Anterior cingulate cortex (tissue), 58 donors: ENCODE measurements around the gene COL20A1.

Experiments
- DNase-seq, 58 donors: peaks; one replicate each; lab custom pipeline; 2025; lab: John Stamatoyannopoulos, UW

Gene COL20A1

DNA sequence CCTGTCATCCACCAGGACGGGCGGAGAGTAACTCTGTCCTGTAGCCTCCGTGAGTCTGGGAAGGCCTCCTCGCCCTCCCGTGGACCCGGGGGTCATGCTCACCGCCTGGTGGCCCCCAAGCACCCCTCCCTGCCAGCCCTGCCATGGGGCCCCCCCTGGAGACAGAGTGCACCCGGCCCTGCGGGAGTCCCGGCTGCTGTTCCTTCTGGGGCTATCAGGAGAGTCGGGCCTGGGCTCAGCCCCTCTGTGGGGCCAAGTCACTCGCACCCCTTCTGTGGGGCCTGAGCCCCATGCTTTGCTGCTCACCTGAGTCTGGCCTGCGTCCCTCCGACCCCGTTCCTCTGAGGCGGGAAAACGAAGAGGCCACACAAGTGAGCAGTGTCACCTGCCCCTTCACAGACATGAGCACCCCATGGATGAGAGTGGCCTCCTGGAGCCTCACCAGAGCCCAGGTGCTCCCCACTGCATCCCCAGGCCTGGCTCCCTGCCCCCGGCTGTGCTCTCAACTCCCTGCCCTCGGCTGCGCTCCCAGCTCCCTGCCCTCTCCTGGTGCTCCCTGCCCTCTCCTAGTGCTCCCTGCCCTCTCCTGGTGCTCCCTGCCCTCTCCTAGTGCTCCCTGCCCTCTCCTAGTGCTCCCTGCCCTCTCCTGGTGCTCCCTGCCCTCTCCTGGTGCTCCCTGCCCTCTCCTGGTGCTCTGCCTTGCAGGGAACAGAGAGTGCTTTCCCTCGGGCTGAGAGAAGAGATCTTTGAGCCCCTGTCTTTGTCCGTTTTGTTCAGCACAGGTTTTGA, 72.8 kb downstream of the COL20A1 start:
- no peak for DNase-seq

DNA sequence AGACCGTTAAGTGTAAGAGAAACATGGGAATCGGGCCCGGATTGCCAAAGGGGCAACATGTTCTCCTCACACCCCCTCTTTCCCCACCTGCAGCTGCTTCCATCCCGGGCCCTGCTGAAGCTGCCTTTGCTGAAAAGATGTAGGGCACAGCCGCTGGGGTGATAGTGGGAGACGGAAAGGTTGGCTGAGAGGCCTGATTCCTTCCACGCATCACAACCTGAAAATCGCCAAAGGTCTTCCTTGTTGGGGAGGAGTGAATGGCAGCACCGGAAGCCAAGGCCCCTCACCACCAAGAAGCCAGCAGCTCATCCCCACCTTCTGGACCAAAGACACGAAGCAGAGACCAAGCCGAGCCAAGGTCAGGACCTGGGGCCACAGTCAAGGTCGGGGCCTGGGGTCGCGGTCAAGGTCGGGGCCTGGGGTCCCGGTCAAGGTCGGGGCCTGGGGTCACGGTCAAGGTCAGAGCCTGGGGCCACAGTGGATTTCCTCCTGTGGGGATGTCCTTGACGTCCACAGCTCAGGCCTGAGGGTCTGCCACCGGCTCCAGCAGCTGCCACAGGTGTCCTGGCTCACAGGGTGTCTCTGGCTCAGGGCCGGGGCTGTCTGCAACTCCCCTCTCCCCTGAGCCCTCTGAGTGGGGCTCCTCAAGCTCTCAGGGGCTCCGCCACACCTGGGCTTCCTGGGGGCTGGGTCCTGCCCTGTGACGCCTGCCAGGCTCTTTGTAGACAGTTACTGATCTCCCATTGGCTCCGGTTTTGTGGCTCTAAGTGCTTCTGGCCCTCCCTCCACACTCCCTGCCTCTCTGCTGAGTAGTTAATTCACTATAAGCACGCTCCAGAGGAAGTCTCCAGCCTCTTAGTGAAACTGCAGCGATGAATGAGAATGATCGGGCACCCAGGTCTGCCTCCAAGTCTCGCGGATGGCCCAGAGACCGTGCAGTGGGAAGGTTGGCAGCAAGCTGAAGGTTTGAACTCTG, 73.7 kb downstream of the COL20A1 start:
- DNase-seq = peak in 2 of 58 donors; percentile 14 to 28

DNA sequence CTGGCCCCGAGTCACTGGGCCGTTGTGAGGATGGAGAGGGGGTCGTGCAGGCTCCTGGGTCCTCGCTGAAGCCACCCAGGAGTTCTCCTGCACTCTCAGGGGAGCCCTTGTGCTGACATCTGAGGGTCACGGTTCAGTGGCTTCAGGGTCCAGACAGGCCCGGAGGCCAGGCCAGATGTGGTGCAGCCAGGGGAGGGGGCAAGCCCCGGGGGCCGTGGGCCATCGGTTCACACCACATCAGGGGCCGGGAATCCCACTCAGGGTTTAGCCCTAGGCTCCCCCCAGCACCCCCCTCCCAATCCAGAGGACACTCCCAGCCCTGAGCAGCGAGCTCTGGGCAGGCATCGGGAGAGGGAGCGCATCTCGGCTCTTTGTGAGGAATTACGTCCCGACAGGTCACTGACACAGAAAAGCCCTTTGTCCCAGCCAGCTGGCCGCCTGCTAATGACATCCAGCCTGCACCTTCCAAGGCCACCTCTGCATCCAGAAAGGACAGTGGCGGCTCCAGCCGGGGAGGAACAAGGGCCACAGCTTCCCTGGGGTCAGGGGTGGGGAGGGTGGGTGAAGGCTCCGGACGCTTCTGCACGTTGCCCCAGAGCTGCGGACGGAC, 74.6 kb downstream of the COL20A1 start:
- no peak for DNase-seq

DNA sequence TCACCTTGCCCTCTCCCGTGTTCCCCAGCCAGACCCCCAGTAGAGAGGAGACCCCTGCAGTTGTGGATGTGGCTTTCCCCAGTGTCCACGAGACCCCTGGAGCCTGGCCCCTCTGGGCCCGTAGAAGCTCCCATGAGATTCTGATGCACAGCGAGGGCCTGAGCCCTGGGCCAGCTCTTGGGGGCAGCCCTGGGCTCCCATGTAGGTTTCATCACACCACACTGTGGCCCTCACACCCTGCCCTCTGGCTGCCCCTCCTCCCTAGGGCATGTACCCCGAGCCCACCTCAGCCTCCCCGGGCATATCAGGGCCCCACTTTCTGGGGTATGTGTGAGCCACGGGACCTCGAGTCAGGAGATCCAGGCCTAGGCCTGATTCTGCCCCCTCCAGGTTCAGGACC, 75.2 kb downstream of the COL20A1 start:
- DNase-seq = no peak

DNA sequence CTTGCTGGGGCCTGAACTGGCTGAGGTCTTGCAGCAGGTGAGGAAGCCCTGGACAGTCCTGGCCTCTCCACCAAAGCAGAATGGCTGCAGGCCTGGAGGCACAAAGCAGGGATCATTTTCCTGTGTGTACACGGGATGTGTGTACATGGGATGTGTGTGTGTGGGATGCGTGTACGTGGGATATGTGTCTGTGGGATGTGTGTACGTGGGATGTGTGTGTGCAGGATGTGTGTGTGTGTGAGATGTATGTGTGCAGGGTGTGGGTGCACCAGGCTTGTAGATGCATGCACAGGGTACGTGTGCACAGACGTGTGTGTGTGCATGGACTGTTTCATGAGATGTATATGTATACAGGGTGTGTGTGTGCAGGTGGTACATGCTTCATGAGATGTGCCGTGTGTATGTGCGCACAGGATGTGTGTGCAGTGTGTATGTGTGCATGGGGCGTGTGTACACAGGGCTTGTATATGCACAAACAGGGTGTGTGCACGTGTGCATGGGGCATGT, 76.1 kb downstream of the COL20A1 start:
- DNase-seq = no peak

DNA sequence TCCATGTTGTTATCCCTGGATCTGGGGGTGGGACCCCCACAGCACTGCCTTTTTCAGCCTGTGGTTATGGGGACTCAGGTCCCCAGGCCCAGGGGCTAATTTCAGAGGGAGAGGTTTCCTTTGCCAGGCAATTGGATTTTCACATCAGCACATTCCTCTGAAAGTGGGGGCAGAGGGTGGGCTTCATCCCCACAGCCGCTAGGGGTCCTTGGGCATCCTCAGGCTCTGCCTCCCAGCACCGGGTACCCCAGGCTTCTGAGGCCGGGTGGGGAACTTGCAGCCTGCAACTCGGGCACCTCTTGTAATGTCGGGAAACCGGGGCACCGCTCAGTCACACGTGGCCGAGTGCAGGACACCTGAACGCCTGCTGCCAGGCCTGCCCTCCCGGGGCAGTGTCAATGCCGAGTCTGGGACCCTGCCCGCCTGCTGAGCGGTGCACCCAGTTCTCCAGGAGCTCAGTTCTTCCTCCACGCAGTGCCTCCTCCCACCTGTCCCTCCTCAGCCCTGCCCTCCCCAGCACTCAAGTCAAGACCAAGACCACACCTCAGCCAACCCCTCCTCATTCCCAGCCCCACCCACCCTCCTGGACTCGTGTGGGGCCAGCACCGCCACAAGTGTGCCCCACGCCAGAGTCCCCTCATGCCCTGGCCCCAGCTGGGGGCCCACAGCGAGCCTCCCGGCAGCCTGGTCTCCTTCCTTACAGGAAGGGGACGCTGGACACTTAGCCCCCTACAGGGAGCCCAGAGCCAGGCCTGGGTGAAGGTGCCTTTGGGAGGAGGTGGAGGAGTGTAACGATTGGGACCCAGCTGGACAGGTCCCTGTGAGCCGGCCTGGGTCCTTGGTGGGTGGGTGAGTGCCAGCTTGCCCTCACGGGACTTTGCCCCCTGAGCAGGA, 77.0 kb downstream of the COL20A1 start:
- no peak for DNase-seq

DNA sequence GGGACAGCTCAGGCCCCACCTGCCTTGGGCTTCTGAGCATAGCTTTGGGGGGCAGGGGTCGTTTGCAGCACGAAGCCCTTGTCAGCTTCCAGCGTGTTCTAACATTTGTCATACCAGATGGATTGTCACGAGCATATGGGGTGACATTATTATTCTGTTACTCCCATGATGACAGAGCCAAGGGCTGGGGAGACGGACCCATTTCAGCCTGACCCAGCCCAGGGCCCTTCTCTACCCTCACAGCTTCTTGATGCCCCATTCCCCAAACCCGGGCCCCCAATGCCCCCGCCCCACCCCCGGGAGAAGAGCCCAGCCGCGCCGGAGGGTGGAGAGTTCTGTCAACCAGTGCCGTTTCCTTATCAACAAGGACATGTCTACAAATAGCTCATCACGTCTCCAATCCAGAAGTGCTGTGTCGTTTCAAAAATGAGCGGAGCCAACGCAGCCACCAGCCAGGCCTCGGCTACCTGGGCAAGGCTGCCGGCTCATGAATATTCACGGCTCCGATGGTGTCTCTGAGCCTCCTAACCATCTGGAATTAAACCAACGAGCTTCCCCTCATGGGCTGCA, 77.7 kb downstream of the COL20A1 start:
- DNase-seq = peak in 12 of 58 donors; percentile 24 to 74 (median 45)

DNA sequence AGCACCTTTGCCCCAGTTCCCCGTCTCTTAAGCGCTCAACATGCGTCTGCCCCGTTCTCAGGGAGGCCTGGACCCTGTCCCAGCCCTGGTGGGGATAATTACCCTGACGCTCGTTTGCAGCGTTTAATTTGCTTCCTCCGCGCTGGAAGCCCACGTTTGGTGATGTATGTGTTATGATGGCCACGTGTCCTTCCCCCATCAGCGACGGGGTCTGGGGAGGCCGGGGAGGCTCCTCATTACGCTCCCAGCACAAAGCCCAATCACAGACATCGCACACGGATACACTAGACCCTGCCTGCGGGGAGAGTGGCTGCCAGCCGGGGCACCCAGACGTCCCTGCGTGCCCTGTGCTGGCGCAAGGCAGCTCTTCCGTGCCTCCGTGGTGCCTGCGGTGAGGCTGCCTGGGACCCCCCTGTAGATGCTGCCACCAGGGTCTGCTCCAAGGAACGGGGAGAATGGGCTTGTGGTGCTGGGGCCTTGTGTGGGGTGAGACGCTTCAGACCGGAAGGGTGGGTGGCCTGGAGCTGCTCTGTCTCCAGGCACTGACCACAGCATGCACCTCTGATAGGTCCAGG, 78.4 kb downstream of the COL20A1 start:
- peak in 11 of 58 donors; percentile 28 to 58 (median 45) for DNase-seq

DNA sequence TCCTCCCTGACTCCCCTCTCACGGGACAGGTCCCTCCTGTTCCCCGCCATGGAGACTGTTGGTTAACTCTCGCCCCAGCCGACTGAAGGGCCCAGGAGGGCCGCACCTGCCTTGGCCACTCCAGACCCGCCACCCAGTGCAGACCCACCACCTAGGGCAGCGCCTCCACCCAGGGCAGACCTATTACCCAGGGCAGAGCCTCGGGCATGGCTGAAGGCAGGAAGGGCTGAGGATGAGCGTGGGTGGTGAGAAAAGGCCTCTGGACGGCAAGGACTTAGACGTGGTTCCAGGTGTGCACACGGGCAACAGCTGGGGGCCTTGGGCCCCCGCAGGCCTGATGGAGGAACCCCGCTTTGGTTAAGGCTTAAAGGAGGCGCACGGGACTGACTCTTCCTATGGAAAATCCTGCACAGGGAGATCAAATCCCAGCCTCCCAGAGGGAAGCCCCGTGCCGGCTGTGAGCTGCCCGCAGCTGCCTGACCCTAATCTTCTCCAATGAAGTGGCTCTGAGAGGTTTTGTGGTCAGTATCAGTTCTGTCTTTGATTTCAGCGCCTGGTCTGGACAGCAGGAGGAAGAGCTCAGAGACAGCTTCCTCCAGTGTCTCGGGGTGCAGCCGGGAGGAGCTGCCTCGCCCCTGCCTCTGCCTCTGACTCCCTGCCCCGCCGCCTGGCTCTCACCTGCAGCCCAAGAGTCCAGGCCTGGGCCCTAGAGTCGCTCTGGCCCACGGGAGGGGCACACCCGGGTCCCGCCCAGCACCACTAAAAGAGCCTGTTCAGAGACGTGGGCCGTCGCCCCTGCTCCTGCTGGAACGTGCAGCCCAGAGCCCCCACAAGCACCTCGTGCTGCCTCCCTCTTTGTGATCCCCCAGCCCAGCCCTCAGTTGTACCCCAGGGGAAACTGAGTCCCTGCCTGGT, 80.2 kb downstream of the COL20A1 start:
- DNase-seq = no peak

DNA sequence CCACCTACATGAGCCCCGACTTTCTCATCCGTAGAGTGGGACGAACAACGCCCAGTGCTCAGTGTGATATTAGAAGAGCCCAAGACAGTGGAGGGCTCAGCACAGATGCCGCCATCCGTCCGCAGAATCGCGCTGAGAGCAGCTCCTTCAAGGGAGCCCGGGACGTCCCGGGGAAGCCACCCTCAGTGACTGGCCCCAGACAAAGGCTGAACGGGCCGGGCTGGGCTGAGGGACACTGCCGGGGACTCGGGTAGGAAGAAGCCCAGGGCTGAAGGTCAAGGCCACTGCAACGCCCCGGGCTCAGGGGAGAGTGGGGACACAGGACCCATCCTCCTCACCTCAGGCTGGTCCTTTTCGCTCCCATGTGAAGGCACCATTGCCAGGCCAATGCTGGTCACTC, 81.0 kb downstream of the COL20A1 start:
- no peak for DNase-seq

DNA sequence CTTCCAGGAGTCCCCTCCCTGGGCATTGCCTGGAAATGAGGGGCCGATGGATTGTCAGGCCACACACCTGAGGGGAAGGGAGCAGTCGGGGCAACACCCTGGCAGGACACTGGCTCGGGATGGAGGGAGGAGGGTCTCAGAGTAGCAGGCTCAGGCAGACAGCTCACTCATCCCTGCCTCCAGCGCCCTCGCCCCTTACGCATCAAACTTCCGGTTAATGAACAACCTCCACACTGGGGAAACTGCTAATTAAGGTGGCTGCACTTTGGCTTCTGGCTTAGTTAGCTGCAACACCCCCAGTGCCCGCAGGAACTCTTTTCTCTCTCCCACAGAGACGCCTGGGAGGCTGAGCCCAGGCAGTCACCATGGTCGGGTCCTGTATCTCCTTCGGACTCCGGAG, 81.5 kb downstream of the COL20A1 start:
- DNase-seq = no peak

DNA sequence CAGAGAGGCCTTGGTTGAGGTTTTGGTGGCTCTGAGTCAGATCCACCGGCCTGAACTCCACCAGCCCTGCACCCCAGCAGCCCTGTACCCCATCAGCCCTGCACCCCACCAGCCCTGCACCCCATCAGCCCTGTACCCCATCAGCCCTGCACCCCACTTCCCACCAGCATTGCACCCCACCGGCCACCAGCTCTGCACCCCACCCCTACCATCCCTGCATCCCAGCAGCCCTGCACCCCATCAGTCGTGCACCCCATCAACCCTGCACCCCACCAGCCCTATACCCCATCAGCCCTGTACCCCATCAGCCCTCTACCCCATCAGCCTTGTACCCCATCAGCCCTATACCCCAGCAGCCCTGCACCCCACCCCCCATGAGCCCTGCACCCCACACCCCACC, 82.5 kb downstream of the COL20A1 start:
- no peak for DNase-seq

DNA sequence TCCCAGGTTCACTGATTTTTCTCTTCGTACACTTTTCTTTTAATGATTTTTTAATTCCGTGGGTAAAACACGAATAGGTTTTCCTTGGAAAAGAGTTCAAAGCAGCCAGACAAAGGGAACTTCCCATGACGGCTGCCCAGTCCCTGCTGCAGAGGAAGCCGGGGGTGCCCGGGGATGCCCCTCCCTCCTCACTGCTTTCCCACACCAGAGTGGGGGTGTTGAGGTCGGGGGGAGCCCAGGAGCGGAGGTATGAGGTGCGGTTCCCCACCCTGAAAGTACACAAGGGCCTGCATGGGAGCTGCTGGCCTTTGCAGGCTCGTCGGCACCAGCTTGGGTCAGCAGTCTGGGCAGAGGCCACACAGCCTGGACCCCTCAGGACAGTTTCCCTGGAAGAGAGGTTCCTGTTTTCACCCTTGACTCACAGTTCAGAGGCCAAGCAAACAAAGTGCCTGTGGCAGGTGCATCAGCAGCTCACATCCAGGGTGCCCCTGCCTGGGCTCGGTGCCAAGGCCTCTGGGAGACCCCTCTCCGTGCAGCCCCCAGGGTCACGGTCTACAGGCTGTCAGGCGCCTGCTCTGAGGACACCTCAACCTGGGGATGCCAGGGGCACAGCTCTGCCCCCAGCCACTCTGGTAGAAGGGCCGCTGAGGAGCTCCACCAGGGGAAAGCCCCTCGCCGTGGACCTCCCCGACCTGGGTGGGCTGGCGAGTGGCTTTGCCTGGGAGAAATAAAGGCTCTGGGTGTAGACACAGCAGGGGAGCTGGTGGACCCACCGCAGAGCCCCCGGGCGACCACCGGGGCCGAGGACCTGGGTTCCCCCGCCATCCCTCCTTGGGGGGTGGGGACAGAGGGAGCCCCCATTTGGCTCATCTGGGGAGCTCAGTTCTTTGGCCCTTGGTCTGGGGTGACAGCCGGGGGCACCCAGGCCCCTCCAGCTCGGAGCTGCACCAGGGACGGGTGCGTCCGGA, 83.6 kb downstream of the COL20A1 start:
- no peak for DNase-seq

DNA sequence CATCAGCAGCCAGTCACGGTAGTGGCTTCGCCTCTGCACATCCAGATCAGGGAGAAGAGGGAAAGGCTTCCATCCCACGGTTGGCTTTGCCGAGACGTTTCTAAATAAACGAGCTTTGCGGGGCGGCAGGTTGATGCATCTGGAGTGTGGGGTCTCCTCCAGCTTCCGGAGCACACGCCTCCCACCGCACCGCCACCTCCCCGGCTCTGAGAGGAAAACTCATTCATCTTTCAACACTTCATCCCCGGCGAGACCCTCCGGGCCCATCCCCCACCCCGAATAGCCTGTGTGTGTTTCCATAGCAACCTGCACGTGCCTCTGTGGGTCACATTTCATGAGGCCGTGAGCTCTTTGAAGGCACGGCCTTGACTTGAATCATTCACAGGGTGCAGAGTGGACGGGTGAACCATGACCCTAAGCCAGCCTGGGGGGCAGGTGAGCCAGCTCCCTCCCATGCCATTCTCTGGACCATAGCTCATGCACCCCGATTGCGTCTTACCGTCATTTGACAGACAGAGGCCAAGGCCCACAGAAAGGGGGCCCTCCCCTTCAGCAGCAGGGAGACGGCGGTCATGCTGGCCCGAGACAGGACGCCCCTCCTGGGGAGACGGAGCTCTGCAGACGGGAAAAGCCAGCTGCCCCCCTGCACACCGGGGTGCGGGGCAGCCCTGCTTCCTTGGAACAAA, 84.4 kb downstream of the COL20A1 start:
- no peak for DNase-seq

DNA sequence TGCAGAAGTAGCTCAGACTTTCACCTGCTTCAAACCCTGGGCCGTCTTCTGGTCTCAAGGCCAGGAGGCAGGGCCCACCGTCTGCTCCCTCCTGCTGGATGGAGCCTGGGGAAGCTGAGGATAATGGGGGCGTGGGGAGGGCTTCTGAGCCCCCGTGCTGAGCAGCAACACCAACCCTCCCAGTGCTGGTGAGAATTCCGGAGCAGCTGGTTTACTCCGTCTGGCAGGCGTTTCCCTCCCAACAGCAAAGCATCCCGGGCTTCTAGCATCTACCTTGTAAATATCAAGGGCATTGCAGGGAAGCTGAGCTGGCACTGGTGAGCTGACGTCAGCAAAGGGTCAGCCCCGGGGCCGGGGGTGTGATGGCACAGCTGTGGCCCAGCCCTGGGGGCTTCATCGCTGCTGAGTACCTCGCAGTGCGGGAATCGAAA, 85.0 kb downstream of the COL20A1 start:
- no peak for DNase-seq

DNA sequence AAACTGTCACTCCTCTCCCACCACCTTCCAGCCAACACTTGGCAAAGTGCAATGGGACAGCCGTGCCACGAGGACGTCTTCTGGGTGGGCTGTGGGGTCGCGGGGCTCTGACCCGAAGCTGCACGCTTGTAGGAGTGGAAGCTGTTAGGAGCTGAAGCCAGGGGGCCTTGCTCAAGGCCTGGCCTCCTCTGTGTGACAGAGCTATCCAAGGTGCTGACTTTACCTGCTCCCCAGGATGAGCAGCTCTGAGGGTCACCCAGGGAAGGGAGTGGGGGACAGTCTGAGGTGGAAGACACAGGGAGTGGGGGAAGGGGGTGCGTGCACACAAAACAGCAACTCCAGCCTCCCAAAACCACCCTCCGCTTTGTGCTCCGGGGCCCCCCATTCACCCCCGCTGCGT, 85.6 kb downstream of the COL20A1 start:
- DNase-seq = no peak
